ENCODE data around the gene TMEM203.

TMEM203 gene

DNA sequence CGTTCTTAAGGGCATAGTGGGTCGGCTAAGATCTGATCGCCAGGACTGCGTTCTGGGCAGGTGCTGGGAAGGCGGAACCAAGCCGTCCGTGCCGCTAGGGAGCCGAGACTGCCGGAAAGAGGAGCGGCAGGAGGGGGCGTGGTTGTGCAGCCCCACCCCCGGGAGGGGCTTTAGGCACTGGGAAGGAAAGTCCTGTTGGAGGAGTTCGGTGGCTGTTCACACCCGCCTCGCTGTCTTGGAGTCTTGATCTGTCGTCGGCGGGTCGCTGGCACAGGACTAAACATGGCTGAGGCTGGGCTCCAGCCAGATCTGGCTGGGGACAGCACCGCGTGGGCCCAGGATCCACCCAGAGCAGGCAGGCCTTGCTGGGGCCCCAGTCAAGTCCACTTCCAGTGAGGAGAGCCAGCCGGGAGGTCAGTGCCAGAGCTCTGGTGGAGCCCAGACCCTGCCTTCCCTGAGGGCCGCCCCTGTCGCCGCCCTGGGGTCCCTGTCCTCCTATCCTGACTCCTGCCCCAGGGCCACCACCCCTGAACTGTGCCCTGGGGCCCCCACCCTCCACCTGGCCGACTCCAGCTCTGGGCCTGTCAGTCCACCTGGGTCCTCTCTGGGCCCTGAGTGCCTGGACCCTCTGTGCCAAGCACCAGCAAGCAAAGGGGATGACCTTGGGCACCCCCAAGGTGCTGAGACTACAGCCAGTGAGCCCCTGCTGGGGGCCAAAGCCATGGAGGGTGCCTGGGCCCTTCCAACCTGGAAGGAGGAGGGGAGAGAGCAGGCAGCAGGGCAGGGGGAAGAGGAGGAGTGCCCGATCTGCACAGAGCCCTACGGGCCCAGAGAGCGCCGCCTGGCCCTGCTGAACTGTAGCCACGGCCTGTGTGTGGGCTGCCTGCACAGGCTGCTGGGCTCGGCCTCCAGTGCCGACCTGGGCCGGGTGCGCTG, 12.1 kb upstream of the TMEM203 start:
- DNase-seq = no peak

- DNase-seq = no peak
Observed at GRCh38 chr9:137216188-137216965, 10.9 kb upstream of the TMEM203 start.

DNA sequence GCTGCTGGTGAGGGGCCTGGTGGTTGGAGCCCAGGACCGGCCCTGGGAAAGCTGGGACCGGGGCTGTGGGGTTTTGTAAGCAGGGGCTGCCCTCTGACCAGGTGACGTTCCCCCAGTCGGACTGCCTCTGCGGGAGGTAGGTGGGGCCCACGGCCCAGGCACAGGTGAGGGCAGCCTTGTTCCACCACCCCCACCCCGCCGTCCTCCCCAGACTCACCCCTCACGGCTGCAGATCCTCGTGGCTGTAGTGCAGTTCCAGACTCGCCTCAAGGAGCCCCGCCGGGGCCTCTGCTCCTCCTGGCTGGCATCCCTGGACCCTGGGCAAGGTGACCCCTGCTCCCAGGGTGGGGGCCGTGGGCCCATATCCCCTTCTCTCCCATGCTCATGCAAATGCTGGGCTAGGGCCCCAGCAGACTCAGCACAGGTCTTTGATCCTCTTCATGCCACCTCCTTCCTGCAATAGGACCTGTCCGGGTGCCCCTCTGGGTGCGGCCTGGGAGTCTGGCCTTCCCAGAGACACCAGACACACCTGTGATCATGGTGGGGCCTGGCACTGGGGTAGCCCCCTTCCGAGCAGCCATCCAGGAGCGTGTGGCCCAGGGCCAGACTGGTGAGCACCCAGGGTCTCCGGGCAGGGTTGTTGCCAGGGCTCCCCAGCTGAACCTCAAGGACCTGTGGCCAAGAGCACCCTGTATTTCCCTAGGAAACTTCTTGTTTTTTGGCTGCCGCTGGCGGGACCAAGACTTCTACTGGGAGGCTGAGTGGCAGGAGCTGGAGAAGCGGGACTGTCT, 9.9 kb upstream of the TMEM203 start:
- DNase-seq = no peak

- DNase-seq = no peak
Observed at GRCh38 chr9:137214620-137215019, 9.2 kb upstream of the TMEM203 start.

- DNase-seq = no peak
Observed at GRCh38 chr9:137213160-137214060, 8.0 kb upstream of the TMEM203 start.

DNA sequence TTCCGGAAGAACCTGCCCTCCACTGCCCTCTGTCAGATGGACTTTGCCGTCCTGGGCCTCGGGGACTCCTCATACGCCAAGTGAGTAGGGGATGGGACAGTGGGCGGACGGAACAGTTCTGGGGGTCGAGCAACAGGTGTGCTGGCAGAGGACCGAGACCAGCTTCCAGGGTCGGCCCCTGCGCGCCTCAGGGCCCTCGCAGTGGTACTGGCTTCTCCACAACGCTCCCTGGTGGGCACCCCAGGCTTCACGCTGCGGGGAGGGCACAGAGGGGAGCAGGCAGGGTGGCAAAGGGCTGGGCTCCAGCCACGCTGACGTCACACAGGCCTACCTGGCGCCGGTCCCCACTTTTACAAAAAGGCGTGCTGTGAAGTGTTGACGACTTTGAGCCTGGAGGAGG, 7.1 kb upstream of the TMEM203 start:
- no peak for DNase-seq

DNA sequence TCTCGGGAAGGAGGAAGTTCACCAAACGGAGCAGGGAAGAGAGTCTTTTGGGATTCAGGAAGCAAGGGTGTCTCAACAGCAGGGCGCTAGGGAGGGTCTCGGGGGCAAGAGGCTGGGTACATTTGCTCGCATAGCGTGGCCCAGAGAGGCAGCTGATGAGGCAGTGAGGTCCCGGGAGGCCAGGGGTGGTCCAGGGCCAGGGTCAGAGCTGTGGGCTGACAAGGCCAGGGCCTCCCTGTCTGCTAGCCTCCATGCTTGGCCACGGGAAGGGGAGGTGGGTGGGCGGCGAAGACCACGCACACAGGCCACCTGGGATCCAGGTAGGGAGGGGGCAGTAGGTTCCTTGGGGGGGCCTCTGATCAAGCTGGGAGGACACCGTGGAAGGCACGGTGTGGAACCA, 6.1 kb upstream of the TMEM203 start:
- DNase-seq = no peak

- no peak for DNase-seq
Observed at GRCh38 chr9:137206602-137207001, 1.2 kb upstream of the TMEM203 start.

- DNase-seq = no peak
Observed at GRCh38 chr9:137204731-137205125, 720 bp downstream of the TMEM203 start.

DNA sequence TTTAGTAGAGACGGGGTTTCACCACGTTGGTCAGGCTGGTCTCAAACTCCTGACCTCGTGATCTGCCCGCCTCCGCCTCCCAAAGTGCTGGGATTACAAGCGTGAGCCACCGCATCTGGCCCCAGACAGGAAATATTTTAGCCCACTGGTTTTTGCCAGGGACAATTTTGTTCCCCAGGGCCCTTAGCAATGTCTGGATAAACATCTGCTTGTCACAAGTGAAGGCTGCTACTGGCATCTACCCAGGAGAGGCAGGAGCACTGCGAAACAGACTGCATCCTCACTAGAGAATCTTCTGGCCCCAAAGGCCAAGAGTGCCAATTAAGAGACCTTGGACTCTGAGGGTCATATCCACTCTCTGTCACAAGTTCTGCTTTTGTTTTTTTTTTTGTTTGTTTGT, 2.5 kb downstream of the TMEM203 start:
- DNase-seq = no peak

DNA sequence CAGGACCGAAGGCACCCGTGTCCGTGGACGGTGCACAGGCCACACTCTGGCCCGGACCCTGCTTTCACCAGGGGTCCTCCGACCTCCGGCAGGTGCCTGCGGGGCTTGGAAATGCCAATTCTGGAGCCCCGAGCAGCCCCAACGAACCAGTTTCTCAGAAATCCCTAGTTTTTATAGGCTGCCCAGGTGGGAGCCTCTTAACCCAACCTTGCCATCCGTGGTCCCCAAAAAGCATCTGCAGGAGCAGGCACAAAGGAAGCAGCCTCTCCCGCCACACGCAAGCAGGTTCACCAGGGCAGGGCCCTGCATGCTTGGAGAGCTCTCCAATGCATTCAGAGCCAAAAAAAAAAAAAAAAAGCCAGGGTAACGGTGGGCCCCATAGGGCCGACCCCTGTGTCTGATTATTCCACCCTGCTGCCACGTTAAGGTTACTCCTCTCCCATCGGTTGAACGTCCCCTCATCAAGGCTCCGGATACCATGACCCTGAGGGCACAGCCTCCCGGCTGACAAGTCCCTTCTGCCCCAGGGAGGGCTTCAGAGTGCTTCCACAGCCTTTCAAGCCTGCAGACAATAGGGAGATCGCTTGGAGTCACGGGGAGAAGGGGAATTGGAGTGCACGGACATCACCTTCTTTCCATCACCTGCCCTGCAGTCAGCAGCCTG, 4.1 kb downstream of the TMEM203 start:
- no peak for DNase-seq

DNA sequence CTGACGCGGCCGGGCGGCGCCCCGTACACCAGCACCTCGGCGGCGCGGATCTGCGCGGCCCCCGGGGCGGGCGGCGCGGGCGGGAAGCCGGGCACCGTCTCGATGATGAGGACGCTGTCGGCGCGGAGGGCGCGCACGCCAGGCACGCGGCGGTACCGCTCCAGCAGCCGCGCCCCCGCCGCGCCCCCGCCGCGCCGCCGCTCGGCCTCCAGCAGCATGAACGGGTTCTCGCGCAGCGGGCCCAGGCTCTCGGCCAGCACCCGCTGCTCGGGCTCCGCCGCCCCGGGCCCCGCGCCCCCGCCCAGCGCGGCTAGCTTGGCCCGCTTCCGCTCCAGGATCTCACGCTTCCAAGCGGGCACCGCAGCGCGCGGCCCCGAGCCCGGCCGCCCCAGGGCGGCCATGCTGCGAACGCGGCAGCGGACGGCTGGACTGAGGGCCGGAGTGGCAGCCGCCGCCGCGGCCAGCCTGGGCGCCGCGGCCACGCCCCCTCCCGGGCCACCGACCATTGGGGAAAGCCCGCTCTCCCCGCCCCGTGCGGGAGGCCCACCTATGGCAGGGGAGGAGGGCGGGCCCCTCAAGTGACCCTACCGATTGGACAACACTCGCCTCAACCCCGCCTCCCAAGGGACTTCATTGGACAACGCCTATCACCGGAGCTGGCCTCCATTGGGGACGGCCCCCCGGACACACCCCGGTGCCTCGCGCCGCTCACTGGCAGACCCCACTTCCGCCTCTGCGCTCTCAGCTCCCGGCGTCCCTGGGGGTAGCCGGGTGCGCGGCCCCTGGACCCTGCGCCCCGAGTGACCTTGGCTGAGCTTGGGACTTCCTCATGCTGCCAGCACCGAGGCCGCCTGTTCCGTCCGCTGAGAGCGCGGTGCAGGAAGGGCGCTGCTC, 4.9 kb downstream of the TMEM203 start, which contains the start of gene TPRN:
Gene TPRN (minus strand): TSS at position 431 of the 894 bp plus-strand sequence. CDS start 30 bp downstream, at position 401.
- DNase-seq = peak; percentile 82

- no peak for DNase-seq
Observed at GRCh38 chr9:137199411-137200121, 5.9 kb downstream of the TMEM203 start.

GRCh38 chr9:137198902-137199283, 6.6 kb downstream of the TMEM203 start:
- no peak for DNase-seq

GRCh38 chr9:137198051-137198901, 7.2 kb downstream of the TMEM203 start:
- DNase-seq = no peak

DNA sequence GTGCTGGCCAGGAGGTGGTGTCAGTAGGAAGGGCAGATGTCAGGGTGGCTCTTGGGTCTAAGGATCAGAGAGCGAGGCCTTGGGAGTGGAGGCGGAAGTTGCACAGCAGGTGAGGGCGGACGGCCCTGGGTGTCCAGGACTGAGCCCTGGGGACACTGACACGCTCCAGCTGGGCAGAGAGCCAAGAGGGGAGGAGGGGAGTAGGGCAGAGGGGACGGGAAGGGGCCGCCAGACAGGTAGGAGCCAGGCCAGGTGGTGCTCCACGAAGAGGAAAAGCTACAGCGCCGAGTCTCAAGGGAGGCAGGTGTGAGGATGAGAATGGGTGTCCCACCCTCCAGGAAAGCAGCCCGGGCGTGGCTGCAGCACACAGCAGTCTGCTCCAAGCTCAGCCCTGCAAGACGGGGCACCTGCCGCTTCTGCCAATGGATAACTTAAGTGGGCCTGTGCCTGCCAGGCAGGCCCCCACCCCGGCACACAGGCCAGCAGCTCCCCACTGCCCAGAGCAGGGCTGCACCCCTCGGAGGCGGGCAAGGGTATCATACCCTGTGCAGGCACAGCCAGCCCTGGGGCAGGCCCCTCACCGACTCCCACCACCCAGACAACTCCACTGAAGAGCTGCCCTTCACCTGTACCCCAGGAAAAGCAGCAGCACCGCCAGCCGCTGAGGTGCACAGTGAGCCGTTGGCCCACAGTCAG, 9.8 kb downstream of the TMEM203 start:
- peak; percentile 62 for DNase-seq

GRCh38 chr9:137194909-137195308, 10.5 kb downstream of the TMEM203 start:
- no peak for DNase-seq

GRCh38 chr9:137194388-137194787, 11.1 kb downstream of the TMEM203 start:
- no peak for DNase-seq

All from NCI-H187 treated with DMSO at 0.1 percent for 48 hours (cell line).